ENCODE results near the gene CLMP. TPM values are rescaled to one million over a fixed set of nuclear protein-coding genes. Genes with fewer than 3 reads are reported as not detected.
A peak's percentile ranks its signal among the peaks of the same experiment; 100 is the strongest.

The CLMP gene
- total and polyA plus RNA-seq, 3 donors from 2014 or later: 6.0 to 6.5 (median 6.3) TPM

DNA sequence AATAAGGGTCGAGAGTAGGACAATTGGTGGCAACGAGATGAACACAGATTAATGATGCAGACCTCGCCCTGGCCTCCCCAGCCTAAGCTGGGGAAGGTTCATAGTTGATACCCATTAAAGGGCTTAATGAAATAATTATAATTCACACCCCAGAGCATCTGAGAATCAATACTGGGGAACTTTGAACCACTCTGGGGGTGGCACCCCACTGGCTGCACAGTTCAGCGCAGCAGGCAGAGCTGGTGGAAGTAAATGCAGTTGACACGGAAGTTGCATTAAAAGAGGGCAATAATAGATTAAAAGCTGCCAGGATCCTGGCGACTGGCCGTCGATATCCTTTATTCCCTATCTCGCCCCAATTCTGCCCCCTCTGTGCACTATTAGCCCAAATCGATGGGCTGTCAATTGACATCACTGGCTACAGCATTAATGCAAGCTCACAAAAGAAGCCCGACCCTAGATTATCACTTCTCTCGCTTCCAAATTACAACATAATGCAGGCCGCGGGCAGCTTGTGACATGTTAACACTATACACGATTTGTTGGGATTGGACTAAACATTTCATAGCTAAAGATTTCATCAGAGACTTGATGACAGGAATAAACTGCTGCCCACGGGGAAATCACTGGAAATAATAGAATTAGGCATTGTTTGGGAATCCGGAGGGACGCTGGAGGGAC is 147.6 kb downstream of the CLMP start:
- WGBS, 2 donors: 89 to 93% methylated on average over 18 of the region's 18 CpGs
- H3K4me3 ChIP-seq: no peak overlapping the region
- no peaks in the 10 kb centered on the region for H3K36me3 ChIP-seq (ENCODE audit: low read depth, missing control alignments)
- DNase-seq: no peak
- H3K4me1 ChIP-seq: peaks cover 5% of the 10 kb centered on the region
- intact Hi-C loops (cut with DNase I; ENCODE audit: low total_unique reads): no loop called here
- no peak for TF ChIP-seq POLR2A (IDR thresholded peaks at IDR 0.05)
- TF ChIP-seq, protein P1, sequence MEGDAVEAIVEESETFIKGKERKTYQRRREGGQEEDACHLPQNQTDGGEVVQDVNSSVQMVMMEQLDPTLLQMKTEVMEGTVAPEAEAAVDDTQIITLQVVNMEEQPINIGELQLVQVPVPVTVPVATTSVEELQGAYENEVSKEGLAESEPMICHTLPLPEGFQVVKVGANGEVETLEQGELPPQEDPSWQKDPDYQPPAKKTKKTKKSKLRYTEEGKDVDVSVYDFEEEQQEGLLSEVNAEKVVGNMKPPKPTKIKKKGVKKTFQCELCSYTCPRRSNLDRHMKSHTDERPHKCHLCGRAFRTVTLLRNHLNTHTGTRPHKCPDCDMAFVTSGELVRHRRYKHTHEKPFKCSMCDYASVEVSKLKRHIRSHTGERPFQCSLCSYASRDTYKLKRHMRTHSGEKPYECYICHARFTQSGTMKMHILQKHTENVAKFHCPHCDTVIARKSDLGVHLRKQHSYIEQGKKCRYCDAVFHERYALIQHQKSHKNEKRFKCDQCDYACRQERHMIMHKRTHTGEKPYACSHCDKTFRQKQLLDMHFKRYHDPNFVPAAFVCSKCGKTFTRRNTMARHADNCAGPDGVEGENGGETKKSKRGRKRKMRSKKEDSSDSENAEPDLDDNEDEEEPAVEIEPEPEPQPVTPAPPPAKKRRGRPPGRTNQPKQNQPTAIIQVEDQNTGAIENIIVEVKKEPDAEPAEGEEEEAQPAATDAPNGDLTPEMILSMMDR (IDR thresholded peaks at IDR 0.05): no peak
- H3K27me3 ChIP-seq: no peaks in the 10 kb centered on the region
- no peaks in the 10 kb centered on the region for H3K9me3 ChIP-seq
- H3K27ac ChIP-seq: no peak overlapping the region

DNA sequence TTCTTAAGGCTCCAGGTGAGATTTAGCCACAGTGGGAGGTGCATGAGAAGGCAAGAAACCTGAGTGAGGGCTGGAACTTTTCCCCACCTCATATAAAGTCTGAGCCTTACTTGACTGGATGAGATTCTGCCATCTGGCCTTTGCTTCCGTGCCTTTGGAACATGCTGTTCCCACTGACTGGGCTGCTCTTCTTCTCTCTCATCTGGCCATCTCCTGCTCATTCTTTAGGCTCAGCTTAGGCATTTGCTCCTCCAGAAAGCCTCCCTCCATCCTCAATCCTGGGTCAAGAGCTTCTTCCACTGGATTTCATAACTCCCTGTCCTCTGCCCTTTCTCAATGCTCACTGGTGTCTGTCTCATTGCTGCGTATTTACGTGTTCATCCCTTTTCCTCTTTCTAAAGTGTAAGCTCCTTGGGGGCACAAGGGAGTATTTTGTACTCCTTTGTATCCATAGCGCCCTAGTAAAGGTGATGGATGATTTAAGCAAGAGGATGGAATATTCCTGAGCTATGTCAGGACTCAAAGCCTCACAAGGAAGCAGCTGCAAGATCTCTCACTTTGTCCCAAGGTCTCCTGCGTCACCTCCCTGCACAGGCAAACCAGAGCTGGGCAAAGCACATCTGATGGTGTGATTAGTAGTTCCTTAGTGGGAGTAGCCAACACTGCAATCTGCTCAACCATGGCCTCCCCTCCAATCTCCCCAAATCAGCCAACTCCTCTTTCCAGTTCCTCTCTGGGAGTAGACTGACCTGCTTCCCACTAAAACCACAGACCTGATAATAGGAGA is 148.4 kb downstream of the CLMP start:
- Histone ChIP-seq H3K36me3 (ENCODE audit: low read depth, missing control alignments) (no peaks in the 10 kb centered on the region), H3K4me3 (no peak overlapping the region), H3K9me3 (no peaks in the 10 kb centered on the region), H3K4me1 (peaks cover 5% of the 10 kb centered on the region), H3K27ac (peak overlapping the region in 1 of 2 donors; percentile 8), H3K27me3 (no peaks in the 10 kb centered on the region)
- intact Hi-C loops (cut with DNase I; ENCODE audit: low total_unique reads): no loop called here
- 61 to 63% methylated on average over 5 of the region's 5 CpGs for WGBS, 2 donors
- DNase-seq: no peak
- TF ChIP-seq, protein P1 (IDR thresholded peaks at IDR 0.05): no peak
- TF ChIP-seq POLR2A (IDR thresholded peaks at IDR 0.05): no peak

DNA sequence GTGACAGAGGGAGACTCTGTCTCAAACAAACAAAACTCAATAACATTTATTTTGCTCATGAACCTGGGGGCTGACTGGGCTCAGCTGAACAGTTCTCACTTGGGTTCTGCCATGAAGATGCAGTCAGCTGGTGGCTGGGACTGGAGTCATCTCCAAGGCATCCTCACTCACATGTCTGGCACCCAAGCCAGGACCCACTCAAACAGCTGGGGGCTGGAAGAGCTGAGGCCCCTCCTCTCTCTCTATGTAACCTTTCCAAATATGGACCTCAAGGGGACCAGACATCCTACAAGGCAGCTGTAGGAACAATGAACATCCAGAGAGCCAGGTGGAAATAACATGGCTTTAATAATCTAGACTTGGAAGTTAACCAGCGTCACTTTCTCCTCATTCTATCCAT is 149.9 kb downstream of the CLMP start:
- intact Hi-C loops (cut with DNase I; ENCODE audit: low total_unique reads): no loop called here
- Histone ChIP-seq H3K27me3 (no peaks in the 10 kb centered on the region), H3K4me3 (no peak overlapping the region), H3K36me3 (ENCODE audit: low read depth, missing control alignments) (no peaks in the 10 kb centered on the region), H3K4me1 (peaks cover 5% of the 10 kb centered on the region), H3K27ac (no peak overlapping the region), H3K9me3 (no peaks in the 10 kb centered on the region)
- no peak for TF ChIP-seq POLR2A (IDR thresholded peaks at IDR 0.05)
- TF ChIP-seq, protein P1 (IDR thresholded peaks at IDR 0.05): no peak
- 90 to 100% methylated on average over 1 of the region's 1 CpG for WGBS, 2 donors
- DNase-seq: no peak

DNA sequence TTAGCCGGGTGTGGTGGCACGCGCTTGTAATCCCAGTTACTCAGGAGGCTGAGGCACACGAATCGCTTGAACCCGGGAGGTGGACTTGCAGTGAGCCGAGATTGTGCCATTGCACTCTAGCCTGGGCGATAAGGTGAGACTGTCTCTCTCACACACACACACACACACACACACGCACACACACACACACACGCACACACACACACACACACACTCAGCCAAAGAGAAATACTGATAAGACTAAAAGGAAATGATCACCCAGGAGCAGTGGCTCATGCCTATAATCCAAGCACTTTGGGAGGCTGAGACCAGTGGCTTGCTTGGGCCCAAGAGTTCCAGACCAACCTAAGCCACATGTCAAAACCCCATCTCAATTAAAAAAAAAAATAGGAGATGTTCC is 153.9 kb downstream of the CLMP start:
- 92 to 94% methylated on average over 2 to 10 of the region's 10 CpGs for WGBS, 2 donors
- TF ChIP-seq, protein P1 (IDR thresholded peaks at IDR 0.05): no peak
- no peak for TF ChIP-seq POLR2A (IDR thresholded peaks at IDR 0.05)
- H3K27ac ChIP-seq: no peak overlapping the region
- H3K9me3 ChIP-seq: no peaks in the 10 kb centered on the region
- no peak overlapping the region for H3K4me3 ChIP-seq
- no peaks in the 10 kb centered on the region for H3K36me3 ChIP-seq (ENCODE audit: low read depth, missing control alignments)
- intact Hi-C loops (cut with DNase I; ENCODE audit: low total_unique reads): no loop called here
- H3K27me3 ChIP-seq: no peaks in the 10 kb centered on the region
- H3K4me1 ChIP-seq: no peaks in the 10 kb centered on the region
- no peak for DNase-seq

Measured in testis (tissue), 3 donors.